B cell (primary cell): ENCODE measurements around the gene SLC35G6. TPM values are rescaled to one million over a fixed set of nuclear protein-coding genes. Genes with fewer than 3 reads are reported as not detected.
A peak's percentile ranks its signal among the peaks of the same experiment; 100 is the strongest.

ENCODE experiments used
- ATAC-seq: fragments of 200-7000 bp; cut with Tn5 transposase; one replicate; pipeline ENCODE4 v1.10.0; 2021; ENCODE audit warnings: low read depth, mild to moderate bottlenecking, moderate number of reproducible peaks, moderate library complexity
- CTCF ChIA-PET: fragments of 350-600 bp; sonication (Branson Sonifier 250); formaldehyde crosslinking; loops from one replicate; lab custom pipeline; 2021; ENCODE audit warnings: antibody characterized with exemption, inconsistent platforms; lab: Charles Lee
- POLR2A ChIA-PET: fragments of 350-600 bp; sonication (Branson Sonifier 250); formaldehyde crosslinking; loops from one replicate; lab custom pipeline; 2021; ENCODE audit warnings: antibody characterized with exemption; lab: Charles Lee
- DNase-seq: peaks from one replicate; pipeline ENCODE4 v3.0.0; 2013
- H2AFZ ChIP-seq: 2 replicates; pipeline ENCODE4 v1.6.1; 2012; ENCODE audit warnings: mild to moderate bottlenecking, low read depth, low read length; ENCODE audit not compliant: insufficient read depth, poor library complexity, severe bottlenecking
- H3K27ac ChIP-seq, 2 donors: 1 replicate in 1 of 2; 2 replicates in 1 of 2; pipeline ENCODE4 v1.5.1; 2012 to 2013; ENCODE audit warnings: low read length in 2 of 2, mild to moderate bottlenecking in 2 of 2, moderate library complexity in 1 of 2
- H3K27me3 ChIP-seq, 4 experiments: fragments of 200-600 bp in 1 of 4; sonication (generic) in 1 of 4; replicated peaks in 1 of 4; 1 replicate in 2 of 4; 2 replicates in 2 of 4; pipeline versions ENCODE4 v1.6.1 to v1.7.0; 2013 to 2016; ENCODE audit warnings: low read length in 3 of 4, mild to moderate bottlenecking in 2 of 4, mixed read lengths in 1 of 4, moderate library complexity in 1 of 4; ENCODE audit not compliant: insufficient read depth in 4 of 4, control insufficient read depth in 3 of 4; ENCODE audit errors: control extremely low read depth in 1 of 4
- H3K36me3 ChIP-seq, 2 experiments: replicated peaks in 1 of 2; 1 replicate in 1 of 2; 2 replicates in 1 of 2; pipeline versions ENCODE4 v1.6.1 to v1.7.1; 2013; ENCODE audit warnings: low read length in 1 of 2; ENCODE audit not compliant: insufficient read depth in 2 of 2, control insufficient read depth in 1 of 2; ENCODE audit errors: control extremely low read depth in 1 of 2, extremely low read depth in 1 of 2
- H3K4me1 ChIP-seq, 2 donors: fragments of 200-600 bp in 1 of 2; sonication (generic) in 1 of 2; 1 replicate in 1 of 2; 2 replicates in 1 of 2; pipeline versions ENCODE4 v1.5.1 to v1.6.1; 2013 to 2017; ENCODE audit warnings: low read length in 2 of 2; ENCODE audit not compliant: control insufficient read depth in 2 of 2, insufficient read depth in 2 of 2
- H3K4me2 ChIP-seq: replicated peaks from 2 replicates; pipeline ENCODE3; 2012; ENCODE audit warnings: mild to moderate bottlenecking, low read depth, low read length; ENCODE audit not compliant: poor library complexity, severe bottlenecking
- H3K4me3 ChIP-seq, 5 experiments: fragments of 200-600 bp in 1 of 5; sonication (generic) in 1 of 5; 1 replicate in 3 of 5; 2 replicates in 2 of 5; pipeline versions ENCODE4 v1.5.1 to v1.7.0; 2011 to 2016; ENCODE audit warnings: low read length in 4 of 5, mild to moderate bottlenecking in 4 of 5, low read depth in 2 of 5, control low read depth in 1 of 5, moderate library complexity in 1 of 5; ENCODE audit not compliant: insufficient read depth in 1 of 5; ENCODE audit errors: control extremely low read depth in 1 of 5, extremely low read depth in 1 of 5
- H3K79me2 ChIP-seq: fragments of 200-600 bp; sonication (generic); one replicate; pipeline ENCODE4 v1.6.0; 2016; ENCODE audit warnings: low read length; ENCODE audit not compliant: control insufficient read depth, insufficient read depth
- H3K9ac ChIP-seq: fragments of 200-600 bp; sonication (generic); 2 replicates; pipeline ENCODE4 v1.6.1; 2017; ENCODE audit warnings: mild to moderate bottlenecking, low read length, moderate library complexity
- H3K9me3 ChIP-seq, 3 donors: one replicate each; pipeline versions ENCODE4 v1.6.1 to v1.7.1; 2013; ENCODE audit warnings: low read length in 2 of 3; ENCODE audit not compliant: control insufficient read depth in 2 of 3, insufficient read depth in 1 of 3; ENCODE audit errors: control extremely low read depth in 1 of 3
- H4K20me1 ChIP-seq: 2 replicates; pipeline ENCODE4 v1.6.0; 2012; ENCODE audit warnings: mild to moderate bottlenecking, low read length; ENCODE audit not compliant: insufficient read depth, control insufficient read depth, poor library complexity, severe bottlenecking
- H3K27ac Mint-ChIP-seq: one replicate; pipeline ENCODE4 v1.8.0; 2021; ENCODE audit warnings: mixed read lengths
- H3K27me3 Mint-ChIP-seq: one replicate; pipeline ENCODE4 v1.8.0; 2021; ENCODE audit warnings: mixed read lengths
- H3K4me1 Mint-ChIP-seq: one replicate; pipeline ENCODE4 v1.8.0; 2021; ENCODE audit warnings: mixed read lengths
- H3K4me3 Mint-ChIP-seq: one replicate; pipeline ENCODE4 v1.8.0; 2021; ENCODE audit warnings: mixed read lengths
- H3K9me3 Mint-ChIP-seq: one replicate; pipeline ENCODE4 v1.8.0; 2022; ENCODE audit warnings: mixed read lengths; ENCODE audit not compliant: insufficient read depth
- EZH2 ChIP-seq: IDR thresholded peaks from 2 replicates; pipeline ENCODE4 v1.6.1; 2012; ENCODE audit warnings: borderline replicate concordance, low read depth, mild to moderate bottlenecking, moderate library complexity, low read length; ENCODE audit not compliant: insufficient read depth, poor library complexity, severe bottlenecking
- WGBS: methylation state at CpG from one replicate; pipeline ENCODE4 v1.1.5; 2013; ENCODE audit warnings: missing lambda C conversion rate; ENCODE audit not compliant: insufficient coverage; 5-methylcytosine and 5-hydroxymethylcytosine counted together
- intact Hi-C: fragments of 100-400 bp; cut with micrococcal nuclease; formaldehyde crosslinking; loops from one replicate; pipeline ENCODE4 v1.10.0; 2022
- polyA plus RNA-seq: library from polyadenylated mRNA; depleted of rRNA; stranded (reverse); fragments of >200 nt; gene quantifications from 2 replicates; pipeline ENCODE4 v1.2.3, GENCODE V29; 2012
- total RNA-seq, 2 donors: library from RNA; stranded (reverse); fragments of 120-200 nt in 1 of 2; gene quantifications; 1 replicate in 1 of 2; 2 replicates in 1 of 2; pipeline versions ENCODE4 v1.2.3 to v1.2.4, GENCODE V29; 2013 to 2022
- TF ChIP-seq, protein P1 (sequence below): fragments of 200-600 bp; IDR thresholded peaks from one replicate; pipeline ENCODE4 v1.8.0; 2022; ENCODE audit warnings: antibody characterized with exemption, mild to moderate bottlenecking

The SLC35G6 gene
- total and polyA plus RNA-seq, 2 donors (not counting 1 experiment from before 2014, with no cell fraction given), result 0.04 to 0.30 TPM

DNA sequence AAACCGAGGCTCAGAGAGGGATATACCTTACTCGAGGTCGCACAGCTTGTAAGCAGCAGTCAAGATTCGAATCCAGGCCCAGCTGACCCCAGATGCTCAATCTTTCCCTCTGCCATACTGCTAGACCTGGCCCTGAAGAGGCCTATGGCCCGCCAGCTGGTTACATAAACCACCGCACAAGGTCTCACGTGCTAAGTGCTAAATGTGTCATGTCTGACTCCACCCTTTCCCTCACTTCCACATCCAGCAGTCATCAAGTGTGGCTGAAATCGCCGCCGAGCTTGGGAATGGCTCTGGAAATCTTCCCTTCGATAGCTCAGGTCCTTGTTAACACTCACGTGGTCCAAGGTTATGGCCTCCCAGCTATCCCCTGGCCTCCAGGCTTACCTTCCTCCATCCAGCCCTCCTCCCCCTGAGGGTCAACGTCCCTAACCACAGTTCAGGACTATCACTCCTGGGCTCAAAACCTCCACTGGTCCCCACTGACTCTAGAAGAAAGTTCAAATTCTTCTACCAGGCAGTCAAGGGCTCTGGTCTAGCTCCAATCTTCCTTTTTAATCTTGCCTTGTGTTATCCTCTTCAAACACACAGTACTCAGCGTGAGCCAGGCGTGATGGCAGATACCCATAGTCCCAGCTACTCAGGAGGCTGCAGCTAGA, 5.4 kb upstream of the SLC35G6 start:
- peak overlapping the region in 1 of 2 donors; percentile 4 for H3K27ac ChIP-seq
- H3K27ac Mint-ChIP-seq, result peak overlapping the region; percentile 72

DNA sequence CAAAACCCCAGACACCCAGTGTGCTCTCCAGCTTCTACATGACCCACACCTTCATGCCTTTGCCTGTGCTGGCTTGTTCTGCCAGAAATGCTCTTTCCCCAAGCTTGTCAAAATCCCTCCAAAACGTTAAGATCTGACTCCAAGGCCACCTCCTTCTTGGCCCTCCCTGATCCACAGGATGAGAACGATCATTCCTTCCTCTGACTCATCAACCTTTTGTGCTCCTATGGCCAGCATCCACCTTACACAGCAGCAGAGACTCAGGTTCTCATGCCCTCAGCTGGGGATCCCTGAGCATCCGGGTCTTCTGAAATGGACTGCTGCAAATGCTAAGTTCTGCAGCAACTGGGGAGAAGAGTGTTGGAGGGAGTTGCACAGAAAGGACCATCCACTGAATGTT, 4.8 kb upstream of the SLC35G6 start:
- Histone ChIP-seq H2AFZ (no peak overlapping the region), H3K27ac (no peak overlapping the region), H3K79me2 (peaks cover 89% of the 10 kb centered on the region), H3K9me3 (no peaks in the 10 kb centered on the region), H3K4me2 (no peak overlapping the region), H4K20me1 (peaks cover 64% of the 10 kb centered on the region), H3K27me3 (no peaks in the 10 kb centered on the region), H3K4me1 (peaks cover 26 to 46% of the 10 kb centered on the region in 2 donors), H3K36me3 (peaks cover 0 to 2% of the 10 kb centered on the region in 2 experiments), H3K9ac (no peak overlapping the region), H3K4me3 (no peak overlapping the region)
- ATAC-seq (no peak), DNase-seq (no peak)
- CTCF ChIA-PET, result interaction anchor here (0.7 to 2.5 kb wide), 7 partner anchors 9 to 121 kb away, joined by 3 to 10 read pairs (median 3); no protein-coding TSS in a partner anchor
- WGBS, result 70% methylated on average over 3 of the region's 3 CpGs
- POLR2A ChIA-PET, result interaction anchor here (0.7 kb wide), 1 partner anchor 10 kb away, joined by 3 read pairs; no protein-coding TSS in a partner anchor
- peak overlapping the region; percentile 51 for H3K4me3 Mint-ChIP-seq
- intact Hi-C loops, result no loop called here
- peaks cover 57% of the 10 kb centered on the region for H3K4me1 Mint-ChIP-seq
- no peak for TF ChIP-seq EZH2
- TF ChIP-seq, protein P1, sequence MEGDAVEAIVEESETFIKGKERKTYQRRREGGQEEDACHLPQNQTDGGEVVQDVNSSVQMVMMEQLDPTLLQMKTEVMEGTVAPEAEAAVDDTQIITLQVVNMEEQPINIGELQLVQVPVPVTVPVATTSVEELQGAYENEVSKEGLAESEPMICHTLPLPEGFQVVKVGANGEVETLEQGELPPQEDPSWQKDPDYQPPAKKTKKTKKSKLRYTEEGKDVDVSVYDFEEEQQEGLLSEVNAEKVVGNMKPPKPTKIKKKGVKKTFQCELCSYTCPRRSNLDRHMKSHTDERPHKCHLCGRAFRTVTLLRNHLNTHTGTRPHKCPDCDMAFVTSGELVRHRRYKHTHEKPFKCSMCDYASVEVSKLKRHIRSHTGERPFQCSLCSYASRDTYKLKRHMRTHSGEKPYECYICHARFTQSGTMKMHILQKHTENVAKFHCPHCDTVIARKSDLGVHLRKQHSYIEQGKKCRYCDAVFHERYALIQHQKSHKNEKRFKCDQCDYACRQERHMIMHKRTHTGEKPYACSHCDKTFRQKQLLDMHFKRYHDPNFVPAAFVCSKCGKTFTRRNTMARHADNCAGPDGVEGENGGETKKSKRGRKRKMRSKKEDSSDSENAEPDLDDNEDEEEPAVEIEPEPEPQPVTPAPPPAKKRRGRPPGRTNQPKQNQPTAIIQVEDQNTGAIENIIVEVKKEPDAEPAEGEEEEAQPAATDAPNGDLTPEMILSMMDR, result no peak
- H3K9me3 Mint-ChIP-seq, result no peaks in the 10 kb centered on the region
- H3K27me3 Mint-ChIP-seq, result no peaks in the 10 kb centered on the region
- H3K27ac Mint-ChIP-seq, result peak overlapping the region; percentile 72

More for the DNA sequence above, 5.4 kb upstream of the SLC35G6 start:
- DNase-seq, result no peak
- Histone ChIP-seq H3K36me3 (peaks cover 0 to 3% of the 10 kb centered on the region in 2 experiments), H3K4me3 (no peak overlapping the region), H3K4me1 (peaks cover 26 to 50% of the 10 kb centered on the region in 2 donors), H3K79me2 (peaks cover 89% of the 10 kb centered on the region), H2AFZ (no peak overlapping the region), H3K9ac (no peak overlapping the region), H3K4me2 (no peak overlapping the region), H3K9me3 (no peaks in the 10 kb centered on the region), H3K27me3 (no peaks in the 10 kb centered on the region), H4K20me1 (peaks cover 70% of the 10 kb centered on the region)
- 83% methylated on average over 15 of the region's 15 CpGs for WGBS
- Mint-ChIP-seq H3K9me3 (no peaks in the 10 kb centered on the region), H3K27me3 (no peaks in the 10 kb centered on the region), H3K4me1 (peaks cover 55% of the 10 kb centered on the region), H3K4me3 (peak overlapping the region; percentile 51)
- no peak for ATAC-seq
- TF ChIP-seq, protein P1, result no peak
- no peak for TF ChIP-seq EZH2
- intact Hi-C loops, result no loop called here
- POLR2A ChIA-PET, result no interaction called here
- CTCF ChIA-PET, result interaction anchor here (0.7 to 2.5 kb wide), 6 partner anchors 9 to 41 kb away, joined by 3 to 10 read pairs (median 4); partner anchors contain the start of gene TMEM102
